Neural cell (in vitro differentiated cells): Measurements from ENCODE around the gene ZMAT3. TPM values are rescaled to one million over a fixed set of nuclear protein-coding genes. Genes with fewer than 3 reads are reported as not detected.

ENCODE experiments used
- H2AFZ ChIP-seq: fragments of 200-600, 300-800 bp; sonication (generic), shearing (Covaris generic); 2 replicates; pipeline ENCODE4 v1.6.0; 2014; ENCODE audit warnings: low read depth, mild to moderate bottlenecking, antibody characterized with exemption, low read length, moderate library complexity
- H3F3A ChIP-seq: fragments of 200-600 bp; shearing (Covaris generic); 2 replicates; pipeline ENCODE4 v1.6.1; 2016; ENCODE audit warnings: mild to moderate bottlenecking, moderate library complexity, mixed read lengths, antibody characterized with exemption, low read length; ENCODE audit not compliant: insufficient read depth, poor library complexity, severe bottlenecking
- H3K27ac ChIP-seq: fragments of 200-600, 300-800 bp; sonication (generic), shearing (Covaris generic); 2 replicates; pipeline ENCODE4 v1.5.1; 2014; ENCODE audit warnings: mild to moderate bottlenecking, low read length, moderate library complexity
- H3K27me3 ChIP-seq: fragments of 300-800, 200-600 bp; sonication (generic), shearing (Covaris generic); 2 replicates; pipeline ENCODE4 v1.6.0; 2014; ENCODE audit warnings: mild to moderate bottlenecking, low read depth, low read length, moderate library complexity; ENCODE audit not compliant: insufficient read depth
- H3K36me3 ChIP-seq: fragments of 300-800, 200-600 bp; sonication (generic), shearing (Covaris generic); 2 replicates; pipeline ENCODE4 v1.5.1; 2014; ENCODE audit warnings: mild to moderate bottlenecking, antibody characterized with exemption, low read length, moderate library complexity; ENCODE audit not compliant: insufficient read depth
- H3K4me2 ChIP-seq: fragments of 300-800, 200-600 bp; sonication (generic), shearing (Covaris generic); 2 replicates; pipeline ENCODE4 v1.6.0; 2014; ENCODE audit warnings: mild to moderate bottlenecking, low read length
- H3K4me3 ChIP-seq: fragments of 300-800, 200-600 bp; sonication (generic), shearing (Covaris generic); 2 replicates; pipeline ENCODE4 v1.5.1; 2014; ENCODE audit warnings: mild to moderate bottlenecking, low read length, moderate library complexity
- H3K79me2 ChIP-seq: fragments of 200-600 bp; shearing (Covaris generic); replicated peaks from 2 replicates; pipeline ENCODE4 v1.6.0; 2014; ENCODE audit warnings: mild to moderate bottlenecking, low read length, moderate library complexity; ENCODE audit not compliant: insufficient read depth
- H3K9ac ChIP-seq: fragments of 300-800, 200-600 bp; sonication (generic), shearing (Covaris generic); 2 replicates; pipeline ENCODE4 v1.6.1; 2016; ENCODE audit warnings: mild to moderate bottlenecking, low read length, mixed read lengths
- H3K9me2 ChIP-seq: fragments of 200-600 bp; shearing (Covaris generic); 2 replicates; pipeline ENCODE4 v1.6.1; 2016; ENCODE audit warnings: mild to moderate bottlenecking, low read length, mixed read lengths; ENCODE audit not compliant: insufficient read depth
- H3K9me3 ChIP-seq: fragments of 200-600, 300-800 bp; sonication (generic), shearing (Covaris generic); 2 replicates; pipeline ENCODE4 v1.6.1; 2016; ENCODE audit warnings: mild to moderate bottlenecking, mixed run types, low read length, moderate library complexity, mixed read lengths
- H4K20me1 ChIP-seq: fragments of 200-600 bp; shearing (Covaris generic); 2 replicates; pipeline ENCODE4 v1.6.1; 2016; ENCODE audit warnings: mild to moderate bottlenecking, mixed run types; ENCODE audit not compliant: insufficient read depth
- EP300 ChIP-seq: fragments of 450-650 bp; conservative IDR thresholded peaks from 2 replicates; pipeline ENCODE4 v1.6.1; 2014; ENCODE audit warnings: antibody characterized with exemption, mild to moderate bottlenecking, moderate library complexity; ENCODE audit not compliant: poor library complexity, severe bottlenecking
- EZH2 ChIP-seq: fragments of 200-600, 300-800 bp; shearing (Covaris generic), sonication (generic); IDR thresholded peaks from 2 replicates; pipeline ENCODE4 v1.6.1; 2014; ENCODE audit warnings: antibody characterized with exemption, low read length, borderline replicate concordance, mild to moderate bottlenecking; ENCODE audit not compliant: insufficient read depth, poor library complexity, severe bottlenecking
- MXI1 ChIP-seq: fragments of 450-650 bp; conservative IDR thresholded peaks from 2 replicates; pipeline ENCODE4 v1.6.1; 2014; ENCODE audit warnings: antibody characterized with exemption, mild to moderate bottlenecking; ENCODE audit not compliant: poor library complexity, severe bottlenecking
- POLR2AphosphoS5 ChIP-seq: IDR thresholded peaks from 2 replicates; pipeline ENCODE4 v1.6.1; 2012
- RAD21 ChIP-seq: fragments of 450-650 bp; conservative IDR thresholded peaks from 2 replicates; pipeline ENCODE4 v1.6.1; 2014; ENCODE audit warnings: antibody characterized with exemption, mild to moderate bottlenecking, moderate library complexity
- REST ChIP-seq: IDR thresholded peaks from 2 replicates; pipeline ENCODE4 v1.6.1; 2012; ENCODE audit warnings: borderline replicate concordance
- SMC3 ChIP-seq: fragments of 450-650 bp; conservative IDR thresholded peaks from 2 replicates; pipeline ENCODE4 v1.6.1; 2014; ENCODE audit warnings: antibody characterized with exemption, mild to moderate bottlenecking, moderate library complexity; ENCODE audit not compliant: poor library complexity
- TAF1 ChIP-seq: IDR thresholded peaks from 2 replicates; pipeline ENCODE4 v1.6.1; 2012; ENCODE audit warnings: low read depth
- polyA plus RNA-seq: library from polyadenylated mRNA; depleted of rRNA; stranded (reverse); fragments of >200 nt; gene quantifications from 2 replicates; pipeline ENCODE4 v1.2.3, GENCODE V29; 2014
- TF ChIP-seq, protein P1 (sequence below): fragments of 450-650 bp; IDR thresholded peaks from 2 replicates; pipeline ENCODE4 v1.5.1; 2014; ENCODE audit warnings: antibody characterized with exemption, mild to moderate bottlenecking, moderate library complexity; ENCODE audit not compliant: poor library complexity, severe bottlenecking

ZMAT3 gene
- polyA plus RNA-seq, 1 donor from 2014 or later: 3.9 TPM

DNA sequence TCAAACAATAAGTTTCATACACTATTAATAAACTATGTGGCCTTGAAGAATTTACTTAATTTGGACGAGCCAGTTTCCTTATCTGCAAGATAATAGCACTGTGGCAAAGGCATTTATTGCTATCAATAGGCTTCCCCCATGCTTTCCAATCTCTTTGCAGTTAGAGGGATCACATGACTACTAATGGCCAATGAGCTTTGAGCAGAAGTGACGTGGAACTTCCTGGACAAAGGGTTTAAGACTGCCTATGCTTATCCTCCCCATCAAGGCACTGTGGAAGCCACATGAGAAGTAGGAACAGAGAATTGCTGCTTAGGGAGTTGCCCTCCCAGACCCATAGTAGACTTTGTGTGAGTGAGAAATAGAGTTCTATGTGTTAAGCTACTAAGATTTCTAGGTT is 16.7 kb upstream of the ZMAT3 start:
- Histone ChIP-seq H3K9me3 (no peaks in the 10 kb centered on the region), H3K27ac (no peak overlapping the region), H2AFZ (no peak overlapping the region)

DNA sequence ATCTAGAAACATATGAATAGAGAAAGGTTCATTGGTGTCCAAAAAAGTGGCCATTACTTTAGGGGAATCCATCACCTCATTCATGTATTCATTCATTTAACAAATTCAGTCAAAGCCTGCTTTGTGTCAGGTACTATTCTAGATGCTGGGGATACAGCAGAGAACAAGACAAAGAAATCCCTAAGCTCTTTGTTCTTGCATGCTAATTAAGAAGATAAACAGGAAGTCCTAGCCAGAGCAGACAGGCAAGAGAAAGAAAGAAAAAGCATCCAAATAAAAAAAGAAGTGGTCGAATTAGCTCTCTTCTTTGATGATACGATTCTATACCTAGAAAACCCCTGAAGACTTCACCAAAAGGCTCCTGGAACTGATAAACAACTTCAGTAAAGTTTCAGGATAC is 12.4 kb upstream of the ZMAT3 start:
- Histone ChIP-seq H3K27me3 (no peaks in the 10 kb centered on the region), H3K4me3 (no peak overlapping the region), H3F3A (no peaks in the 10 kb centered on the region), H4K20me1 (no peaks in the 10 kb centered on the region), H3K4me2 (no peak overlapping the region), H3K9me3 (no peaks in the 10 kb centered on the region), H3K36me3 (no peaks in the 10 kb centered on the region), H2AFZ (no peak overlapping the region), H3K27ac (no peak overlapping the region), H3K9ac (no peak overlapping the region), H3K79me2 (no peaks in the 10 kb centered on the region), H3K9me2 (no peaks in the 10 kb centered on the region)
- no peak for TF ChIP-seq SMC3
- TF ChIP-seq POLR2AphosphoS5: no peak
- no peak for TF ChIP-seq RAD21
- TF ChIP-seq EP300: no peak
- no peak for TF ChIP-seq EZH2
- TF ChIP-seq MXI1: no peak

More for the DNA sequence above, 16.7 kb upstream of the ZMAT3 start:
- no peaks in the 10 kb centered on the region for H3K36me3 ChIP-seq
- no peaks in the 10 kb centered on the region for H3K79me2 ChIP-seq
- no peaks in the 10 kb centered on the region for H3K27me3 ChIP-seq
- H3K9me2 ChIP-seq: no peaks in the 10 kb centered on the region
- no peak overlapping the region for H3K4me2 ChIP-seq
- H3K9ac ChIP-seq: no peak overlapping the region
- H3F3A ChIP-seq: no peaks in the 10 kb centered on the region
- no peaks in the 10 kb centered on the region for H4K20me1 ChIP-seq
- no peak for TF ChIP-seq REST
- no peak for TF ChIP-seq POLR2AphosphoS5
- no peak for TF ChIP-seq EZH2
- no peak for TF ChIP-seq EP300
- TF ChIP-seq, protein P1, sequence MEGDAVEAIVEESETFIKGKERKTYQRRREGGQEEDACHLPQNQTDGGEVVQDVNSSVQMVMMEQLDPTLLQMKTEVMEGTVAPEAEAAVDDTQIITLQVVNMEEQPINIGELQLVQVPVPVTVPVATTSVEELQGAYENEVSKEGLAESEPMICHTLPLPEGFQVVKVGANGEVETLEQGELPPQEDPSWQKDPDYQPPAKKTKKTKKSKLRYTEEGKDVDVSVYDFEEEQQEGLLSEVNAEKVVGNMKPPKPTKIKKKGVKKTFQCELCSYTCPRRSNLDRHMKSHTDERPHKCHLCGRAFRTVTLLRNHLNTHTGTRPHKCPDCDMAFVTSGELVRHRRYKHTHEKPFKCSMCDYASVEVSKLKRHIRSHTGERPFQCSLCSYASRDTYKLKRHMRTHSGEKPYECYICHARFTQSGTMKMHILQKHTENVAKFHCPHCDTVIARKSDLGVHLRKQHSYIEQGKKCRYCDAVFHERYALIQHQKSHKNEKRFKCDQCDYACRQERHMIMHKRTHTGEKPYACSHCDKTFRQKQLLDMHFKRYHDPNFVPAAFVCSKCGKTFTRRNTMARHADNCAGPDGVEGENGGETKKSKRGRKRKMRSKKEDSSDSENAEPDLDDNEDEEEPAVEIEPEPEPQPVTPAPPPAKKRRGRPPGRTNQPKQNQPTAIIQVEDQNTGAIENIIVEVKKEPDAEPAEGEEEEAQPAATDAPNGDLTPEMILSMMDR: no peak
- TF ChIP-seq RAD21: no peak
- TF ChIP-seq MXI1: no peak
- TF ChIP-seq SMC3: no peak
- no peak for TF ChIP-seq TAF1
- H3K4me3 ChIP-seq: no peak overlapping the region

DNA sequence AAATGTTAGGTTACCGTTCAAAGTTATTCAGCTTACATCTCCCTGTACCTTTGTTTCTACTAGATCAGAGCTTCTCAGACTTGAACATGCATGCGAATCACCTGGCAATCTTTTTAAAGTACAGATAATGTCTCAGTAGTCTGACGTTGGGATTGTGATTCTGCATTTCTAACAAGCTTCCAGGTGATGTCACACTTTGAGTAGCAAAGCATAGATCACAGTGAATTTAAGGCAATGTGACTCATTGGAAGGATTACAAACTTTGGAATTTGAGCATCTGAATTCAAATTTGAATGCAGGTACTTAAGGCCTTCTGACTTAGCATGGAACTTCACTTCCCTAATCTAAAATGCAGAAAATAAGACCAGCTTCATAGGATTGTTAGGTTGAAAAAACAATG is 10.8 kb upstream of the ZMAT3 start:
- H3F3A ChIP-seq: no peaks in the 10 kb centered on the region
- H3K36me3 ChIP-seq: no peaks in the 10 kb centered on the region
- H3K9ac ChIP-seq: no peak overlapping the region
- no peaks in the 10 kb centered on the region for H3K79me2 ChIP-seq
- no peak overlapping the region for H3K4me2 ChIP-seq
- H3K4me3 ChIP-seq: no peak overlapping the region
- H2AFZ ChIP-seq: no peak overlapping the region
- H3K27me3 ChIP-seq: no peaks in the 10 kb centered on the region
- TF ChIP-seq, protein P1: no peak
- TF ChIP-seq EP300 (no peak), EZH2 (no peak), REST (no peak), SMC3 (no peak), MXI1 (no peak), RAD21 (no peak), TAF1 (no peak), POLR2AphosphoS5 (no peak)
- H4K20me1 ChIP-seq: no peaks in the 10 kb centered on the region
- no peaks in the 10 kb centered on the region for H3K9me3 ChIP-seq
- no peaks in the 10 kb centered on the region for H3K9me2 ChIP-seq
- no peak overlapping the region for H3K27ac ChIP-seq
